Psoas muscle (tissue), 8 donors: ENCODE results near the gene COLEC11. TPM values are rescaled to one million over a fixed set of nuclear protein-coding genes. Genes with fewer than 3 reads are reported as not detected.

Experiments used
- ATAC-seq, 4 donors: fragments of 200-7000 bp; cut with Tn5 transposase; one replicate each; pipeline ENCODE4 v1.9.1; 2020; ENCODE audit warnings: moderate library complexity in 3 of 4, mild to moderate bottlenecking in 2 of 4
- DNase-seq, 2 donors: peaks; one replicate each; pipeline ENCODE4 v3.0.0-alpha.2; 2020
- H3K27ac ChIP-seq: fragments of 200-600 bp; one replicate; pipeline ENCODE4 v1.8.0; 2022
- H3K27me3 ChIP-seq, 3 donors: fragments of 200-600 bp in 1 of 3; one replicate each; pipeline versions ENCODE4 v1.6.1 to v1.8.0; 2013 to 2022; ENCODE audit warnings: low read length in 2 of 3, mild to moderate bottlenecking in 2 of 3, moderate library complexity in 1 of 3; ENCODE audit not compliant: insufficient read depth in 3 of 3
- H3K36me3 ChIP-seq, 2 donors: fragments of 200-600 bp in 1 of 2; one replicate each; pipeline versions ENCODE4 v1.6.1 to v1.8.0; 2013 to 2022; ENCODE audit warnings: low read depth in 1 of 2, mild to moderate bottlenecking in 1 of 2, moderate library complexity in 1 of 2; ENCODE audit not compliant: insufficient read depth in 1 of 2
- H3K4me1 ChIP-seq: fragments of 200-600 bp; one replicate; pipeline ENCODE4 v1.8.0; 2022
- H3K4me3 ChIP-seq: fragments of 200-600 bp; one replicate; pipeline ENCODE4 v1.8.0; 2022; ENCODE audit warnings: mild to moderate bottlenecking
- H3K9me3 ChIP-seq: fragments of 200-600 bp; one replicate; pipeline ENCODE4 v1.8.0; 2022
- WGBS, 3 donors: extraction: QIAGEN DNeasy Blood & Tissue Kit; methylation state at CpG; one replicate each; pipeline versions ENCODE4 v1.1.6 to v1.1.7; 2013; 5-methylcytosine and 5-hydroxymethylcytosine counted together
- intact Hi-C, 2 donors: fragments of 100-400 bp; cut with DNase I; formaldehyde crosslinking; loops; one replicate each; pipeline versions ENCODE4 v1.11.0 to v1.14.2; 2022
- polyA plus RNA-seq, 3 donors: library from polyadenylated mRNA; stranded (reverse); fragments of 200-250 nt; gene quantifications; one replicate each; pipeline ENCODE4 v1.2.3, GENCODE V29; 2013
- total RNA-seq, 4 donors: library from RNA; stranded (reverse); fragmentation: NEBNext Ultra II Directional in 2 of 4; extraction: Animal tissue kit (Norgen Biotek cat#: 25700) in 2 of 4; gene quantifications; one replicate each; pipeline versions ENCODE4 v1.2.1 to v1.2.4, GENCODE V29; 2021 to 2023
- TF ChIP-seq, protein P1 (sequence below): fragments of 200-600 bp; IDR thresholded peaks from one replicate; pipeline ENCODE4 v1.8.0; 2022; ENCODE audit warnings: antibody characterized with exemption
- donor health status: healthy with polysubstance abuse.
- donor health status: DM: no; HTN: no; CAD: no; lungs with moderate emphysema.
- donor health status: Bipolar disorder and iron deficiency.
- donor health status: healthy.
- donor health status: DM: yes; HTN: yes; CAD: no.
- donor health status: DM: no; HTN: no; CAD: no.
- donor health status: DM: no; HTN: no; CAD: no.
- donor health status: DM: yes; HTN: yes; CAD: no.

The COLEC11 gene
- total and polyA plus RNA-seq, 7 donors: 0.22 to 1.0 (median 0.38) TPM; not detected in 1

DNA sequence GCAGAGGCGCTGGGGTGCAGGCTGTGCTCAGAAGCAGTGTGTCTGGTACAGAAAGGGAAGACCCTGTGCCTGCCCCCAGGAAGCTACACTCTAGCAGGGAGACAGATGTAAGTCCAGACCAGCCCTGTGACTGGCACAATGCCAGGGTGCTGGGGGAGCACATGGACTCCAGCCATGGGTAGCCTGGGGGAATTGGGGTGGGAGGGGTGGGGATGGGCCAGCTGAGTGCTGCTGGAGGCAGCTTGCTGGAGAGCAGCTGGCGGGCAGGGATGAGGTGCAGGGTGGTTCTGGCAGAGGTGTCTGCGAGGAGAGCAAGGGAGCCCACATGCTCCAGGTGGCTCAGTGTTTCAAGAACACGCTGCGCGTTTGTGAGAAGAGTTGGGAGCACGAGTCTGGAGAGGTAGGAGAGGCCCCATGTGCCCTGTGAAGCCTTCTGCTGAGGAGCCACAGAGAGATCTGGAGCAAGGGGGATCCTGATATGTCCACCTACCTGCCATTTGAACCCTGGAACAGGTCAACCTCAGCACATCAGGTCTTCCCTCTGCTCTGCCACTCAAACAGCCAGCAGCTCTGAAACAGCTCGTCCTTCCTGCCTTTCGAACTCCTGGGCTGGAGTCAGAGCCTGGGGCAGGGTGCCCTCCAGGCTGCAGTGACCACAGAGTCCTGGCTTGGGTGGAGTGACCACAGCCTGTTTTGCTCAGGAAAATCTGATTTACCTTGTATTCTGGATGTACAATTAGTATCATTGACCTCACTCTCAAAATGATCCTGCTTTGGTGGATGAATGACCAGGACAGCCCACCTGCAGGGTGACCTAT lies 78.2 kb downstream of the COLEC11 start:
- H3K27ac ChIP-seq: no peak overlapping the region
- H3K36me3 ChIP-seq: no peaks in the 10 kb centered on the region
- DNase-seq: no peak
- no peak for ATAC-seq
- H3K9me3 ChIP-seq: no peaks in the 10 kb centered on the region
- H3K4me1 ChIP-seq: no peaks in the 10 kb centered on the region
- WGBS, 3 donors: 55 to 77% (median 60%) methylated on average over 9 of the region's 9 CpGs
- intact Hi-C loops: no loop called here
- H3K27me3 ChIP-seq: peaks cover 0 to 2% (median 0%) of the 10 kb centered on the region in 3 donors
- TF ChIP-seq, protein P1, sequence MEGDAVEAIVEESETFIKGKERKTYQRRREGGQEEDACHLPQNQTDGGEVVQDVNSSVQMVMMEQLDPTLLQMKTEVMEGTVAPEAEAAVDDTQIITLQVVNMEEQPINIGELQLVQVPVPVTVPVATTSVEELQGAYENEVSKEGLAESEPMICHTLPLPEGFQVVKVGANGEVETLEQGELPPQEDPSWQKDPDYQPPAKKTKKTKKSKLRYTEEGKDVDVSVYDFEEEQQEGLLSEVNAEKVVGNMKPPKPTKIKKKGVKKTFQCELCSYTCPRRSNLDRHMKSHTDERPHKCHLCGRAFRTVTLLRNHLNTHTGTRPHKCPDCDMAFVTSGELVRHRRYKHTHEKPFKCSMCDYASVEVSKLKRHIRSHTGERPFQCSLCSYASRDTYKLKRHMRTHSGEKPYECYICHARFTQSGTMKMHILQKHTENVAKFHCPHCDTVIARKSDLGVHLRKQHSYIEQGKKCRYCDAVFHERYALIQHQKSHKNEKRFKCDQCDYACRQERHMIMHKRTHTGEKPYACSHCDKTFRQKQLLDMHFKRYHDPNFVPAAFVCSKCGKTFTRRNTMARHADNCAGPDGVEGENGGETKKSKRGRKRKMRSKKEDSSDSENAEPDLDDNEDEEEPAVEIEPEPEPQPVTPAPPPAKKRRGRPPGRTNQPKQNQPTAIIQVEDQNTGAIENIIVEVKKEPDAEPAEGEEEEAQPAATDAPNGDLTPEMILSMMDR: no peak
- H3K4me3 ChIP-seq: no peak overlapping the region

DNA sequence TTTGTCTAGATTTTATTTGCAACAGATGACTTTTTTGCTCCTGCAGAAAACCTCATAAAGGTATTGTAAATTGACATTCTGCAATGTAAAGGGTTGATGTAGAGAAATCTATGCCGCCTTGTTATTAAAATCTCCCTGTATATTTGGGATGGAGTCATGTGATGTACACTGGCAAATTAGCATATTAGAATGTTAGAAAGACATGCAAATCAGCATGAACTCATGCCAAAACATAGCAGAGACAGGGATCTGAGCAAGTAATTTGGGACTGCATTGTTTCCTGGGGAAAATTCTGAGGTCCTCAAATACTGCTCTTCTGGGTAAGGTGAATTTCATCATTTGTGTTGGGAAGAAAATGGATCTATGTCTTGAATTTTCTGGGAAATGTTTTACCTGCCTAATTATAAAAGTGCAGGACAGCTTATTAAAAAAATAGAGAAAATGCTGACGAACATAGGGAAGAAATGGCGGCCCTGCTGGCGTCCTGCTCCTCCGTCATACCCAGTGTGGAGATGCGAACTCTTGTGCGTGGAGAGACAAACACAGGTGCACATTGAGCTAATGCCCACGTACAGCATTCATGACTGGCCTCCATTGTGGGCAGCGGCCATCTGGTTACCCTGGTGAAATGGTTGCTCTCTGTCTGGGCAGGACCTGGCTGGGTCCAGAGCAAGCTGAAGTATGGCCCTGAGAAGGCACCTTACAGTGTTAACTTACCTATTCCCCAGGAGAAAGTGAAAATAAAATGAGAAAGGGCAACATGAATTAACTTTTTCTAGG lies 79.3 kb downstream of the COLEC11 start:
- Histone ChIP-seq H3K27me3 (peaks cover 0 to 2% (median 0%) of the 10 kb centered on the region in 3 donors), H3K9me3 (no peaks in the 10 kb centered on the region), H3K36me3 (no peaks in the 10 kb centered on the region), H3K4me3 (no peak overlapping the region), H3K27ac (no peak overlapping the region), H3K4me1 (no peaks in the 10 kb centered on the region)
- DNase-seq (no peak), ATAC-seq (no peak)
- TF ChIP-seq, protein P1: no peak
- intact Hi-C loops: no loop called here
- WGBS, 3 donors: 83 to 86% (median 84%) methylated on average over 9 of the region's 9 CpGs

DNA sequence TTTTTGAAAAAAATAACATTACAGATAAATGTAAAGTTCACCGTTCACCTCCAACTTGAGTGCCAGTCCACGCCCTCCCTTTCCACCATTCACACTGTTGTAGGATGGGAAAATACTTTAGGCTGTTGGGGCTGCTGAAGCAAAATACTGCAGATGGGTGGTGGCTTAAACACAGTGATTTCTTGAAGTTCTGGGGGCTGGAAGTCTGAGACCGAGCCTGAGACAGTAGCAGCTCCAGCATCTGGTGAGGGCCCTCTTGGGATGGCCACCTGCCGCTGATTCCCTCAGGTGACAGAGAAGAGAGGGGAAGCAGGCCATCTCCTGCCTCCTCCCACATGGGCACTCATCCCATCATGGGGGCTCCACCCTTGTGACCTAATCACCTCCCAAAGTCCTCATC lies 80.8 kb downstream of the COLEC11 start:
- Histone ChIP-seq H3K4me3 (no peak overlapping the region), H3K4me1 (no peaks in the 10 kb centered on the region), H3K27ac (no peak overlapping the region), H3K36me3 (no peaks in the 10 kb centered on the region), H3K9me3 (no peaks in the 10 kb centered on the region), H3K27me3 (no peaks in the 10 kb centered on the region)
- no peak for DNase-seq
- intact Hi-C loops: no loop called here
- 90 to 97% (median 90%) methylated on average over 4 of the region's 4 CpGs for WGBS, 3 donors
- TF ChIP-seq, protein P1: no peak
- no peak for ATAC-seq

DNA sequence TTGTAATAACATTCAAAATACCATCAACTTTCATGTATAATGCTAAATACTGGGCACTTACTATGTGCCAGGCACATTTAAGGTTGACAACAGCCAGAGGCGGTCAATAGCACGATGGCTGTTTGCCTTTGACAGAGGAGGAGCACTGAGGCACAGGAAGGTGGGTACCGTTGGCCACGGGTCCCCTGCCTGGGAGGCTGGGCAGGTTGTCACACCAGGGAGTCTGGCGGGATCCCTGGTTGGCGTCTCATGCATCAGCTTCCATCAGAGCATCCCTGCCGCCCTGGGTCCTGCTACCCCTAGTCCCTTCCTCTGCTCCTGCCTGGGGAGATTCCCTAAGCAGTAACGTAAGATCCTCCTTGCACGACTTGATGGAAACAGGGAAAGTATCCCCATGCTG lies 82.5 kb downstream of the COLEC11 start:
- no peak overlapping the region for H3K4me3 ChIP-seq
- intact Hi-C loops: no loop called here
- H3K4me1 ChIP-seq: no peaks in the 10 kb centered on the region
- DNase-seq (no peak), ATAC-seq (no peak)
- no peaks in the 10 kb centered on the region for H3K27me3 ChIP-seq
- TF ChIP-seq, protein P1: no peak
- 83 to 87% (median 87%) methylated on average over 9 of the region's 9 CpGs for WGBS, 3 donors
- H3K27ac ChIP-seq: no peak overlapping the region
- no peaks in the 10 kb centered on the region for H3K9me3 ChIP-seq
- no peaks in the 10 kb centered on the region for H3K36me3 ChIP-seq
